GM12878 (cell line): ENCODE measurements around the gene ZNF512B.

ENCODE experiments used
- BCL11A ChIP-seq: IDR thresholded peaks from 2 replicates; pipeline ENCODE4 v1.6.1; 2011; ENCODE audit warnings: low read depth, low read length
- CREB1 ChIP-seq: IDR thresholded peaks from 2 replicates; pipeline ENCODE4 v1.6.1; 2012; ENCODE audit warnings: low read depth, mild to moderate bottlenecking, inconsistent platforms

GRCh38 chr20:63955281-63955826 lies 14.4 kb downstream of the ZNF512B start:
- TF ChIP-seq CREB1 (0 out of 2 replicates have a peak, but pooled peaks have one; percentile 27), BCL11A (no peak)
